Posterior vena cava (tissue), 2 donors: ENCODE measurements around the gene CEP112. TPM values are rescaled to one million over a fixed set of nuclear protein-coding genes. Genes with fewer than 3 reads are reported as not detected.

ENCODE experiments used
- DNase-seq: peaks from one replicate; pipeline ENCODE4 v3.0.0-alpha.2; 2020; ENCODE audit warnings: low spot score
- intact Hi-C, 2 donors: fragments of 100-400 bp; cut with DNase I; formaldehyde crosslinking; loops; one replicate each; pipeline versions ENCODE4 v1.14.1 to v1.14.2; 2022 to 2023
- total RNA-seq, 2 donors: library from RNA; stranded (reverse); fragmentation: NEBNext Ultra II Directional; extraction: Animal tissue kit (Norgen Biotek cat#: 25700); gene quantifications; one replicate each; pipeline ENCODE4 v1.2.1, GENCODE V29; 2021
- donor health status: DM: yes; HTN: yes; CAD: no.
- donor health status: DM: yes; HTN: yes; CAD: no.

Gene CEP112
- total RNA-seq, 2 donors from 2014 or later: 27.5 to 33.4 TPM

DNA sequence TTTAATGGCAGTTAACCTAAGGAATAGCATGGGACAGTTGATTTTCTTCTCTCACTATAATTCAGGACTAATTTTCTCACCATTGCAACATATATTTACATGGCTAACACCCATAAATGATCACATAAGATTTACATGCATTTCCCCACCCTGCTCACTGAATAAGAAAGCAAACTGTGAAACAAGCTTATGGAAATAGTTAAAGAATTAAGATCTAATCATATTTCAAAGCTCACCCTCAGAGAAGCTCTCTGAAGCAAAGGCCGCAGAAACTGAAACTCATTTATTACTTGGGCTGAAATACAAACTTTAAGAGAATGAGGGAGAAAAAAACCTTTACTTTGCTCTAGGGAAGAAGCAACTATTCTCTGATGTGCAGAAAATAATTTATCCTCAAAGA lies 411.8 kb downstream of the CEP112 start:
- no peak for DNase-seq
- intact Hi-C loops: loop anchor here in 1 of 2 donors (10.0 kb wide), 1 partner anchor 225 kb away; no protein-coding TSS in a partner anchor

DNA sequence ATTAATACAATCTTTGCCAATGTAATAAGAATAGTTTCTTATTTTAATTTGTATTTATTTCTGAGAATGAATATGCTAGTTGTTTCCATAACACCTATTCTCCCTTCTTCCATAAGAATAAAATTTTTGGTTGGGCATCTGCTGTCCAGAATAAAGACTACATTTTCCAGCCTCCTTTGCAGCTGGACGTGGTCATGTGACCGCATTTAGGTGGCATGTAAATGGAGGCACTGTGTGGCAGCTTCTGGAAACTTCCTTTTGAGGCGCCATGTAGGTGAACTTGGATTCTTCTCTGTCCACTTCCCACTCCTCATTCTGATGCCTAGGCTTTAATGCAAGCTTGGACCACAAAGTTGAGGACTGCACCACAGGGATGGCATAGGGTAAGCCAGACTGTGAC lies 415.0 kb downstream of the CEP112 start:
- intact Hi-C loops: no loop called here
- no peak for DNase-seq

DNA sequence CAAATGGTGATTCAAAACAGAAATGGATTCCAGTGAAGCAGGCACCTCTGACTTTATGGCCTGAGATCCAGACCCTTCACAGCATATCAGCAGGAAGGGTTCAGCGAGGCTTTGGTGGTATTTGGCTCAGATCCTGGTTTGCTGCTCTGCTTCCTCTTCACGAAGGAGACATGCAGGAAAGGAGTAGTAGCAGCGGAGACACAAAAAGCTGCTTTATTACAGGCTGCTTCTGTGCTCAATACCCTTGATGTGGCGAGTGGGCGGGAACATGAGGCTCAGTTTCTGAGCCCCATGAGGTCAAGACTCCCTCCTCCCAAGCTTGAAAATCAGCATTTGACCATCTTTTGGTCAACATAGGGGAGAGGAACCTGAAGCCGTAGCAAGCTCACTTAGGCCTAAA lies 417.1 kb downstream of the CEP112 start:
- no peak for DNase-seq
- intact Hi-C loops: no loop called here

DNA sequence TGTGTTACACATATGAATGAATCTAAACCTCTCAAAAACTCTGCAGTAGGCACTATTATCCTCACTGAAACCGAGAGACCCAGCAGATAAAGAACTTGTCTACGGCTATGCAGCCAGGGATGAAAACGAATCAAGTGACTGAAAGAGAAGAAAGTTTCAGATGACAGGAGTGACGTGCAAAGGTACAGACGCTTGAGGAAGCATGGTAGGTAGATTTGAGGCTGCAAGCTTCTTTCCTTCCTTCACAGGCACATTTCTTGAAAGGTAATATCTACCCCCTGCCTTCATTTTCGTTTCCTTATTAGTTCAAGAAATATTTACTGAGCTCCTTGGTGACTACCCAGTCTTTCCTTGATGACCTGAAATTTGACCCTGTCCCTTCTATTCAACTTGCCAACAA lies 418.9 kb downstream of the CEP112 start:
- DNase-seq: no peak
- intact Hi-C loops: no loop called here

DNA sequence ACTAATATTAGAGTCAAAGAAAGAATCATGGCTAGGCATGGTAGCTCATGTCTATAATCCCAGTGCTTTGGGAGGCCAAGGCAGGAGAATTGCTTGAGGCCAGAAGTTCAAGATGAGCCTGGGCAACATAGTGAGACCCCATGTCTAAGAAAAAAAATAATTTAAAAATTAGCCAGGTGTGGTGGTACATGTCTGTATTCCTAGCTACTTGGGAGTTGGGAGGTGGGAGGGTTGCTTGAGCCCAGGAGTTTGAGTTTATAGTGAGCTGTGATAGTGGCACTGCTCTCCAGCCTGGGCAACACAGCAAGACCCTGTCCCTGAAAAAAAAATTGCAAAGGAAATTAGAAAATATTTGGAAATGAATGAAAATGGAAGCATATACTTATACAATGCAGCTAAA lies 420.2 kb downstream of the CEP112 start:
- no peak for DNase-seq
- intact Hi-C loops: no loop called here

DNA sequence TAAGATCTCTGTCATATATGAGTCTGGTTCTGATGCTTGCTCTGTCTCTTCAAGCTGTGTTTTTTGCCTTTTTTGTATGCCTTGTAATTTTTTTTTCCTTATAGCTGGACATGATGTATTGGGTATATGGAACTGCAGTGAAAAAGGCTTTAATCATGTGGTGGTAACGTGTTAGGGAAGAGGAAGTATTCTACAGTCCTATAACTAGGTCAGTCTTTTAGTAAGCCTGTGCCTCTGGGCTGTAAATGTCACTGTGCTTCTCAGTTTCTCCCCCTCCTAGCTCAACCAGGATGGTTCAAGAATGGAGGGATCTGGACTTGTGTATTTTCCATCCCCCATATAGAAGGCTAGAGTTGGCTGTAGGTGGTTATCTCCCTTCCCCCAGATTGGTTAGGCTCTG lies 428.1 kb downstream of the CEP112 start:
- DNase-seq: no peak
- intact Hi-C loops: no loop called here

DNA sequence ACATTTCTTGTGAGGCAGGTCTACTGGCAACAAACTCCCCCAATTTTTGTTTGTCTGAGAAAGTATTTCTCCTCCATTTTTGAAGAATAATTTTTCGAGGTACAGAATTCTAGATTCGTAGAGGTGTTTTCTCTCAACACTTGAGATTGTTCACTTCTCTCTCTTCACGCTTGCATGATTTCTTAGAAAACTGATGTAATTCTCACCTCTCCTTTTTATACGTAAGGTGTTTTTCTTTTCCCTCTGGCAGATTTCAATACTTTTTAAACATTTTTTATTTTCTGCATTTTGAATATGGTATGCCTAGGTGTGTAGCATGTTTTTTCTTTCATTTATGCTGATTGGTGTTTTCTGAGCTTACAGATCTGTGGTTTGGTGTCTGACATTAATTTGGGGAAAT lies 429.0 kb downstream of the CEP112 start:
- intact Hi-C loops: no loop called here
- DNase-seq: no peak

DNA sequence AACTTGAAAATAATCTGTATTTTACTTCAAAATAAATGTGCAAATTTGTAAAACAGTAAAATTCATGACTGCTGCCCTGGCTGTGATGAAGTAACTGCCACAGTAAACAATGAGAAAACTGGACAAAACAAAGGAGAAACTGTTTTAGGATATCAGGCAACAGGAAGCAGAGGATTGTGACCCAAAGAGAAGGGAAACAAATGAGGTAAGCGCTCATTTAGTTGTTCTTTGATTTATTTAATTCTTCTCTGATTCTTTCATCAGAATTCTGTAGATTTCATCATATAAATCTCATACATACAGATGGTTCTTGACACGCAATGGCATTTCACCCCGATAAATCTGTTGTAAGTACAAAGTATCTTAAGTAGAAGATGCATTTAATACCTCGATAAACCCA lies 432.4 kb downstream of the CEP112 start:
- no peak for DNase-seq
- intact Hi-C loops: no loop called here

DNA sequence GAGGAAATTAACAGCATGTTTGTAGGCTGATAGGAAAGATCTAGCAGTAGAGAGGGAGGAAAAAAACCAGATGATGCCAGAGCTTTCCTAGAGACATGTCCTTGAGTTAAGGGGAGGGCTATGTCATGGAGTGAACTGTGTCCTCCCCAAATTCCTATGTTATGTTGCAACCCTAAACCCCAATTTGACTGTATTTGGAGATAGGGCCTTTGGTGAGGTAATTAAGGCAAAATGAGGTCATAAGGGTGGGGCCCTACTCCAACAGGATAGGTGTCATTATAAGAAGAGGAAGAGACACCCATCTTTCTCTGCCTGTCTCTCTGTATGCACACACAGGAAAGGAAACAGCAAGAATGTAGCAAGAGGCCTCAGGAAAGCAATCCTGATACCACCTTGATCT lies 435.2 kb downstream of the CEP112 start:
- intact Hi-C loops: no loop called here
- DNase-seq: no peak

DNA sequence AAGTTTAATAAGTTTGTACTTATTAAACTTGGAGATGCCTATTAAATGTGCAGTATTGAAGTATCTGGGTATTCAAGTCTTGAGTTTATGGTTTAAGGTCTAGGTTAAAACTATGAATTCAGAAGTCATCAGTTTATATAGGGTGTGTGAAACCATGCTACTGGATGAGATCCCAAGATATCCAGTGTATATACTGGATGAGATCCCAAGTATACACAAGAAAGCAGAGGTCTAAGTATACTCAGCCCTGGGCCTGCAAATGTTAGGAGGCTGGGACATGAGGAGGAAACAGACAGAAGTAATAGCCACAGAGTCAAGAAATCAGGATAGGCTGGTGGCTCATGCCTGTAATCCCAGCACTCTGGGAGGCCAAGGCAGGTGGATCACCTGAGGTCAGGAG lies 436.1 kb downstream of the CEP112 start:
- intact Hi-C loops: no loop called here

DNA sequence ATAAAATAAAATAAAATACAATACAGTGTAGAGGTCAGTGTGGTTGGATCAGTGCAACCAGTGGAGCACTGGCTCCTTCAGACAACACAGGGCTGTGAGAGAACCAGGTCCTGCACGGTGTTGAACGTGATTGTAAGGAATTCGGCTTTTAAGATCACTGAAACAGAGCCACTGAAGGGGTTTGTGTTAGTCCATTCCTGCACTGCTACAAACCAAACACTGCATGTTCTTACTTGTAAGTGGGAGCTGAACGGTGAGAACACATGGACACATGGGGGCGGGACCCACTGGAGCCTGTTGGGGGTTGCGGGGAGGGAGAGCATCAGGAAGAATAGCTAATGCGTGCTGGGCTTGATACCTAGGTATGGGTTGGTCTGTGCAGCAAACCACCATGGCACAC lies 437.3 kb downstream of the CEP112 start:
- DNase-seq: no peak
- intact Hi-C loops: no loop called here

More for the DNA sequence above, 436.1 kb downstream of the CEP112 start:
- DNase-seq: no peak

DNA sequence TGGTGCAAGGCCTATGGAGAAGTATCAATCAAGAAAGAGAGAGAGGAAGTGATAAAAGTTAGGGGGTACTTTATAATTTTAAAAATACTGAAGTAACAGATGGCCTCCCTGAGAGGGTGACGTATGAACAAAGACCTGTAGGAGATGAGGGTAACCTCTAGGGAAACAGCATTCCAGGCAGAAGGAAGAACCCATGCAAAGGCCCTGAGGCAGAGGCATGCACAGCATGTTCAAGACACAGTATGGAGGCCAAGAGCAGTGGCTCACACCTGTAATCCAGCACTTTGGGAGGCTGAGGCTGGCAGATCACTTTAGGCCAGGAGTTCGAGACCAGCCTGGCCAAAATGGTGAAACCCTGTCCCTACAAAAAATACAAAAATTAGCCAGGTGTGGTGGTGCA lies 437.9 kb downstream of the CEP112 start:
- no peak for DNase-seq

DNA sequence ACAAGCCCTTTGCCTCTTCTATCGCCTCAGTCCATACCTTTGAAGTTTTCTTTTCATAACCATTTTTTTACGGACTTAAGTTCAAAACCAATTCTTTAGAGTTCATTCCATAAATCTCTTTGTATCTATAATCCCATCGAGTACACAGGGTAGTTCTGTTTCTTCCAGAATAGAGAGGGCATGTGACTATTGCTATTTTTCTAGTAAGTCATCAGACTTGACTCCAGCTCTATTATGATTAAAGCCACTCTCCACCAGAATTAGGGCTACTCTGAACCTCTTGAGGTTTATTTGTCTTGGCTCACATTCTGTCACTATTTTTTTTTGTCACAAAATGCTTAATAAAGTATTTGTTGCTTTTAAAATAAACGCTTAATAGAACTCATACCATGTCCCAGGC lies 438.6 kb downstream of the CEP112 start:
- DNase-seq: no peak
- intact Hi-C loops: no loop called here

More for the DNA sequence above, 437.9 kb downstream of the CEP112 start:
- intact Hi-C loops: no loop called here

DNA sequence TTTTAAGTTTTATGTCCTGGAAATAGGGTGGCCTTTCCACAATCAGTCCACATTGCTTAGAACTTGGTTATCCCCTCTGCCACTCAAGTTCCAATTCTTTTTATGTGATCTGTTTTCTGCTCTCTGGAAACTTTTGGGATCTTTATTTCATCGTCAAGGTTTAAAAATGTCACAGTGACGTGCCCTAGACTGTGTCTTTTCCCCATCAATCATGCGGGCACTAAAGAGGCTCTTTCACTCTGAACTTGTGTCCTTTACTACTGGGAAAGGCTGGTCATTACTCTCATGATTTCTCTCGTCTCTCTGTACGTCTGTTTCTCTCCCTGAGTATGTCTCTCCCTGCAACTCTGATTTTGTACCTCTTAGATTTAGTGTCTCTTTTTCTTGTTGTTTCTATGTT lies 440.7 kb downstream of the CEP112 start:
- no peak for DNase-seq
- intact Hi-C loops: no loop called here

DNA sequence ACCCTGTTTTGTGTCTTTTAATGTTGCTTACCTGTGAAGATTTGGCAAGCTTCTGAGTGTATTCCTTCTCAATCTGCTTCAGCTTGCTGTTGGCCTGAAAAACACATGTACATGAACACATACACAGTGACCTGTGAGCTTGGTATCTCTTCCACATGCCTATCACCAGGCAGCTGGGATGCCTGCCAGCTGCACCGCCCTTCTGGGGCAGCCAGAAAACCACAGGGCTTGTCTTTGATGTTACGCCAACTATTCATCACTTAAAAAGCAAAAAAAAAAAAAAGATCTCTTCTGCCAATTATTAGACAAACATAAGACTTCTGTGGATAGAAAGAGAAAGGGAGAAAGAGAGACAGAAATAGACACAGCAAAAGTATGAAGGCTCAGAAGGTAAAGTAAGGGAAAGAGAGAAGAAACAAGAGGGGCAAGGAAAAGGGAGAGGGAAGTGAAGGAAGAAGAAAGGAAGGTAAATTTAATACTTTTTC lies 441.3 kb downstream of the CEP112 start:
- intact Hi-C loops: no loop called here
- DNase-seq: peak; percentile 84

DNA sequence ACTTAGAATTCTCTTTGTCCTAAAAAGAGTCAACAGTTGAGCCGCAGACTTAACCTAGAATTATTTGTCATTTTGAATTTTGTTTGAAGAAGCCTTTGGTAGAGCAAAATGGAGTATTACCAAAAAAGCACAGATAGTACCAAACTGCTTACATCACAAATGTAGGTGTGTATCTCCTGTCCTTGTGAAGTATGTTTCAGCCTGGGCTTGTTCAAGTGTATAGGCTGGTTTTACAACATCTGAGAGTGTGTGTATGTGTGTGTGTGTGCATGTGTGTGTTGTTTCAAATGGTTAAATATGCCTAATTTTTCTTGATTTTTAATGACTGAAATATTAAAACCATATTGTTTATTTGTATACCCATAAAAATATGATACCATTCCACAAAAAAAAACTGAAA lies 441.8 kb downstream of the CEP112 start:
- intact Hi-C loops: no loop called here

DNA sequence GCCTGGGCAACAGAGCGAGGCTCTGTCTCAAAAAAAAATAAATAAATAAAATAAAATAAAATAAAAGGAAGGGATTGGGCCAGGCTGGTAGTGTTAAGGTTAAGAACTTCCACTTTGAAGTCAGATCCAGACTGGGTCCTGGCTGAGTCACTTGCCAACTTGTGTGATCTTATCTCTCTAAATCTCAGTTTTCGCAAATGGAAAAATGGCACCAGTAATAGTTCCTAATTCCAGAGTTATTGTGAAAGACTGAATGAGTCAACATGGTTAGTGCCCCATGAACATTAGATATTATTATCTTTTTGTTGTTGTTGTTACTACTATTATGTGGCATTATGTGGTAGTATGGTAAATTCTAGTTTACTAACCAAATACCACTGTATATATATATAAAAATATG lies 442.5 kb downstream of the CEP112 start:
- DNase-seq: no peak
- intact Hi-C loops: no loop called here

More for the DNA sequence above, 441.8 kb downstream of the CEP112 start:
- no peak for DNase-seq

DNA sequence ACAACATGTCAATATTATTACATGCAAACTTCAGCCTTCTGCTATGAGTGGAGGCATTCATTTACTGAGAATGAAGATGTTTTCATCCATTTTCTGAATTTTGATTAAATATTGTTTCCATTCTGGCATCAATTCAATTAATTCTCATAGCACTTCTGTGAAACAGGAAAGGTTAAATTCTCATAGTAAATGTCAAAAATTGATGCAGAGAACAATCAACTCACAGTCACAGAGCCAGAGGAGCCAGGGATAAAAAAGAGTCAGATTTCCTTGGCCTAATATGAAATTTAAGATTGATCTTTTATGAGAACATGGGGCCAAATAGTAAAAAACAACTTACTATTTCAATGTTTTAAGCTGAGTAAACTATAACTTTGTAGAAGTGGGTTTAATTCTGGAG lies 446.7 kb downstream of the CEP112 start:
- no peak for DNase-seq
- intact Hi-C loops: no loop called here

DNA sequence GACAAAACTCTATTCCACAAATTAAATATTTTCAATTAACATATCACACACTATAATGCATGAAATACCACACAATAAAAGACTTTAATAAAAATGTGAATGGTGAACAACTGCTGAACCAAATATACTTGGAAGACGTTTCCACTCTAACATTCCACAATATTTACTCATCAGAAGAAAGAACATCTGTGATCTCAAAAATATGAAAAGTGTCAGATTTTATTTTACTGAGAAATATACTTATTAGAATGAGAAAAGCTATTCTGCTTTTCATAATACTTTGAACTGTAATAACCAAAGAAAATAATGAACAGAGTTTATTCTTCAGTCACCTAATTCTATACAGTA lies 448.7 kb downstream of the CEP112 start:
- intact Hi-C loops: no loop called here
- no peak for DNase-seq

DNA sequence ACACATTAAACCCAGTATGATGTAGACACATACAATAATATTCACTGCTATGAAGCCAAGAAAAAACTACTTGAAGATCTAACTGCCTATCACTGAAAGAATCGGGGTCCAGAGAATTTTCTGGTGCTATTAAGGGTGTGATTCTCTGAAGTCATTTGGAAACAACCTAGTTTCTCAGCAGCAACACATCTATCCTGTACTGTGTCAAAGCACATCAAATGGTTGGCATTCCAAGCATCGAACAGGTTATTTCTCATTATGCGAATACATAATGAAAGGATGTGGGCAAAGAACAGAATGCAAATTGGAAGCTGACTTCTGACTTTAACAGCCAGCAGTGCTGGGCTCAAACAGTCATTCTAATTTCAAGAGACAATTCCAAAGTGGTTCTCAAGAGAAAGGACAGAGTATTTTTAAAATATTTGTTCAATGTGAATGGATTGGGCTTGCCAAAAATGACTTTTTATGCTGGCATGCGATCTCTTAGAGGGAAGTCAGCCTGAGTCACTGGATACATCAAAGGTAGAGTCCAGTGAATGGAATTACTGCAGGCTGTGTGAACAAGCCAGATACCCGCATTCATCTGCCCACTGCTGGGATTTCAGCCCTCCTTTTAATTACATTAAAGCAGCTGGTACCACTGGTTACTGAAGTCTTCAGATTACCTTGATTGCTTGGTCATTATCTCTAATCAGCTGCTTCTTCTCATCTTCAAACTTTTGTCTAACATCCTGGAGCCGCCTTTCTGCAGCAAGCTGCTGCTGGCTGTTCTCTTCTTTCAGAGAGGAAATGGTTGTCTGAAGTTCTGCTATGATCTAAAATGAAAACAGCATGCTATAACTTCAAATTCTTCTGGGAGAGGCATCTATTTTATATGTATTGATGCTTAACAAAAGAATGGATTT lies 449.3 kb downstream of the CEP112 start:
- no peak for DNase-seq
- intact Hi-C loops: no loop called here

DNA sequence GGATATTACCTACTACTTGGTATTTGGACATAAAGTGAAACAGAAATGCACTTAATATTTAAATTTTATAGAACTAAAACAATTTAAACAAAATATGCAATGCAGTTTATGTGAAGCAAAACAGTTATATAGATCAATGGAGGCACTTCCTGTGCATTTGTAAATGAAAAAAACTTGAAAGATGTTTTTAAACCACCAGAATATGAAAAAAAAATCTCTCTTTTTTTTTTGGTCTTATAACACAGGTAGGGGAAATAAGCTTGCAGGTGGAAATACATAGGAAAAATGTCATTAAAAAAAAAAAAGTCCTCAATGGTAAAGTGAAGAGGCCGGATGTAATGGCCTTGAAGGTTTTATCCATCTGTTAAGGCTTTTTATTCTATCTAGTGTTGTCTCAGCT lies 450.2 kb downstream of the CEP112 start:
- intact Hi-C loops: no loop called here
- no peak for DNase-seq
